ENCODE measurements around the gene DOCK1. TPM values are rescaled to one million over a fixed set of nuclear protein-coding genes. Genes with fewer than 3 reads are reported as not detected.

Gene DOCK1
- total RNA-seq, 1 experiment from 2014 or later: not detected

DNA sequence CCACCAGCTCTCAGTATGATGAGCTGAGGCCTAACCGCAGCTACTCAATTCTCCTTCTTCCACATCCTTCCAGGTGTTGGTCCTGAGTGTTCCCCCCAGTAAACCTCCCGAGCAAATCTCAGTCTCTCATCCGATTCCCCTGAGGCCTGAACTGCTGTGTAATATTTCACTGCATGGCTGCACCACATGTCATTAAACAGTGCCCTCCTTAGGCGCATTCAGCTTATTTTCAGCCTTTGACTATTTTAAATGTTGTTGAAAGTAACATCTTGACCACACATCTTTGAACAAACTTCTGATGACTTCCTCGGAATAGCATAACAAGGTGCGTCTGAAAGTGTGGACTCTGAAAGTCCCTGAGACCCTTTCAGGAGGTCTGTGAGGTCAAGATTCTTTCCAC lies 581.1 kb downstream of the DOCK1 start:
- Histone ChIP-seq H3K36me3 (ENCODE audit: insufficient read depth, low read length) (no peaks in the 10 kb centered on the region), H3K27me3 (ENCODE audit: low read length) (no peaks in the 10 kb centered on the region), H3K79me2 (ENCODE audit: low read length) (no peaks in the 10 kb centered on the region), H3K4me3 (ENCODE audit: low read length) (no peak overlapping the region), H4K20me1 (ENCODE audit: insufficient read depth, low read depth, low read length) (no peaks in the 10 kb centered on the region), H3K9me3 (ENCODE audit: low read length) (no peaks in the 10 kb centered on the region), H3K4me1 (ENCODE audit: low read length) (no peaks in the 10 kb centered on the region), H3K9ac (ENCODE audit: low read length) (no peak overlapping the region), H3K4me2 (ENCODE audit: low read depth, low read length, poor library complexity, severe bottlenecking) (no peak overlapping the region), H3K9me2 (replicated peaks; ENCODE audit: insufficient read depth, low read length) (no peaks in the 10 kb centered on the region), H2AFZ (ENCODE audit: low read length) (no peak overlapping the region), H3K27ac (ENCODE audit: low read length) (no peak overlapping the region)
- DNase-seq: no peak

DNA sequence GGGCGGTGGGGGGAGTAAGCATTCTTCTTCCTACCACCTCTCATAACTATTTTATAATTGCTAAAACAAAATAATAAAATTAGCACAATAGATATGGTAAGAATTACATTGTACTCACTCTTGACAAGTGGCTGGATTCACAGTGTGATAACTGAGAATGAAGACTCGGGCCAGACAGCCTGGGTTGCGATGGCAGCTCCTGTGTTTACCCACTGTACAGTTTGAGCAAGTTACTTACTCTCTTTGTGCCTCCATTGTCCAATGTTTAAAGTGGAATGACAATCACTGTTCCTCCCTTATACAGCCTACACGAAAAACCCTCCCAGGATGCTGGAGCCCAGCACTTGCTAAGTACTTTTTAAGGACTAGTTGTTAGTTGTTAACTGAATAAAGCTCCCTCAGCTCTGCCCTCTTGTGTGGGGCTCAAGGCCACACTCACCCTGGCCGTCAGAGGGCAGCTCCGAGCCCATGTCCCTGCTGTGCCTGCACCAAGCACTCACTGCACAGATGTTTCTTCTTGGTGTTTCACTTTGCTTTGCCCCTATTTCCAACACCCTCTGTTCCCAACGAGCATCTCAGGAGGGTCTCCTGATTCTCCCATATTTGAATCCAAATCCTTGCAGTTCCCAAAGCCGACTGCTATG lies 587.5 kb downstream of the DOCK1 start:
- H3K4me2 ChIP-seq (ENCODE audit: low read depth, low read length, poor library complexity, severe bottlenecking): no peak overlapping the region
- H3K9ac ChIP-seq (ENCODE audit: low read length): no peak overlapping the region
- no peaks in the 10 kb centered on the region for H3K36me3 ChIP-seq (ENCODE audit: insufficient read depth, low read length)
- no peaks in the 10 kb centered on the region for H4K20me1 ChIP-seq (ENCODE audit: insufficient read depth, low read depth, low read length)
- no peaks in the 10 kb centered on the region for H3K9me2 ChIP-seq (replicated peaks; ENCODE audit: insufficient read depth, low read length)
- H3K27me3 ChIP-seq (ENCODE audit: low read length): no peaks in the 10 kb centered on the region
- DNase-seq: peak; percentile 53
- no peaks in the 10 kb centered on the region for H3K4me1 ChIP-seq (ENCODE audit: low read length)
- no peak overlapping the region for H3K27ac ChIP-seq (ENCODE audit: low read length)
- H3K9me3 ChIP-seq (ENCODE audit: low read length): no peaks in the 10 kb centered on the region
- H3K4me3 ChIP-seq (ENCODE audit: low read length): no peak overlapping the region
- H2AFZ ChIP-seq (ENCODE audit: low read length): no peak overlapping the region
- no peaks in the 10 kb centered on the region for H3K79me2 ChIP-seq (ENCODE audit: low read length)

DNA sequence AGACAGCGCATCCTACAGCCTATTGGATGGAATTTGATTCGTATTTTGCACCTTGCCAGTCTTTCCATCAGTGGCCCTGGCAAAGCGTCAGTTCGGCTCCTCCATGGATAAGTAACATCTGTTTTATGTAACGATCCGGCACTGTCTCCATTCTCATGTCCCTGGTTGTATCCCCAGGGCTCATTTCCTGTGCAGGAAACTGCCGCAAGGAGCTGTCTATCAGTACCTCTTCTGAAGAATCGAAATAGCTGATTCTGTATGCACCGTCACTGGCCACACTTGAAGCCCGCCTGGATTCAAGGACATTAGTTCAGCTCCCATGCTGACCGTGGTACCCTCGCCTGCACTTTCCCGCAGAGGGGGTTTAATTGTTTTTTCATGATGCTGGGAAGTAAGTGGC lies 590.8 kb downstream of the DOCK1 start:
- Histone ChIP-seq H4K20me1 (ENCODE audit: insufficient read depth, low read depth, low read length) (no peaks in the 10 kb centered on the region), H2AFZ (ENCODE audit: low read length) (no peak overlapping the region), H3K27ac (ENCODE audit: low read length) (no peak overlapping the region), H3K4me1 (ENCODE audit: low read length) (no peaks in the 10 kb centered on the region), H3K27me3 (ENCODE audit: low read length) (no peaks in the 10 kb centered on the region), H3K4me2 (ENCODE audit: low read depth, low read length, poor library complexity, severe bottlenecking) (no peak overlapping the region), H3K9ac (ENCODE audit: low read length) (no peak overlapping the region), H3K9me2 (replicated peaks; ENCODE audit: insufficient read depth, low read length) (no peaks in the 10 kb centered on the region), H3K4me3 (ENCODE audit: low read length) (no peak overlapping the region), H3K9me3 (ENCODE audit: low read length) (no peaks in the 10 kb centered on the region), H3K79me2 (ENCODE audit: low read length) (no peaks in the 10 kb centered on the region), H3K36me3 (ENCODE audit: insufficient read depth, low read length) (no peaks in the 10 kb centered on the region)
- DNase-seq: no peak

DNA sequence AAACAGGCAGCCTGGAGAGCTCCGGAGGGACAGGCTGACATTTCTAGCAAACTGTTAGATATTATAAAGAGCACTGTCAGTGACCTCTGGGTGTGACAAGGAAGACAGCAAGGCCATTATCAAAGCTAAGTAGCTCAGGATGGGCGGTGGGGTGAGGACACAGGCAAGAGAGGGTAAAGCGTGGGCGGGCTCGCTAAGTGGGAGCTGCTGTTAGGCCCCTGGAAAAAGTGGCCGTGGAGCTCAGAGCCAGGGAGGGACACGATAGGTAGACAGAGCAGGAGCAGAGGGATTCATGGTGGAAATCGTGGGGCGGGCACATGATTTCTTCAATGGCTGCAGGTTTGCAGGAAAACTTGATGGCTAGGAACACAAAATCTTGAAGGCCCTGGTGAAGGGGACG lies 592.5 kb downstream of the DOCK1 start:
- no peaks in the 10 kb centered on the region for H3K79me2 ChIP-seq (ENCODE audit: low read length)
- H3K4me3 ChIP-seq (ENCODE audit: low read length): no peak overlapping the region
- no peak overlapping the region for H3K4me2 ChIP-seq (ENCODE audit: low read depth, low read length, poor library complexity, severe bottlenecking)
- no peaks in the 10 kb centered on the region for H4K20me1 ChIP-seq (ENCODE audit: insufficient read depth, low read depth, low read length)
- H3K9ac ChIP-seq (ENCODE audit: low read length): no peak overlapping the region
- H3K9me2 ChIP-seq (replicated peaks; ENCODE audit: insufficient read depth, low read length): no peaks in the 10 kb centered on the region
- H3K36me3 ChIP-seq (ENCODE audit: insufficient read depth, low read length): no peaks in the 10 kb centered on the region
- no peaks in the 10 kb centered on the region for H3K27me3 ChIP-seq (ENCODE audit: low read length)
- H3K4me1 ChIP-seq (ENCODE audit: low read length): no peaks in the 10 kb centered on the region
- H2AFZ ChIP-seq (ENCODE audit: low read length): no peak overlapping the region
- no peak overlapping the region for H3K27ac ChIP-seq (ENCODE audit: low read length)
- H3K9me3 ChIP-seq (ENCODE audit: low read length): no peaks in the 10 kb centered on the region
- DNase-seq: no peak

DNA sequence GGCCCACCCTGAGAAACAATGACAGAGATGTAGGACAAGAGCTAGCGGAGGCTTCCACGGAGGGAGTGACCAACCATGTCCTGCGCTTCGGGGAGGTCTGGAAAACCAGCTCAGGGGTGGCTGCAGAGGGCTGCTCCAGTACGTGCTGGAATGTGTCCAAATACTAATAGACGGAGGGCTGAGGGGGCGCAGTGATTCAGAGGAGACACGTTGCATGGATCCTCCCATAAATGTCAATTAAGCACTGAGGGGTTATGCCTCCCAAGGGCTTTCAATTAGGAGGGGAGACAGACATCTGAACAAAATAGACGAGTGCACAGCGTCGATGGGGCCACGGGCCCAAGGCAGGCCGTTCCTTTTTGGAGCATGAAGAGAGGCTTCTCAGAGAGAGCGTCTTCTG lies 592.9 kb downstream of the DOCK1 start:
- Histone ChIP-seq H3K4me3 (ENCODE audit: low read length) (no peak overlapping the region), H3K4me2 (ENCODE audit: low read depth, low read length, poor library complexity, severe bottlenecking) (no peak overlapping the region), H3K27ac (ENCODE audit: low read length) (no peak overlapping the region), H2AFZ (ENCODE audit: low read length) (no peak overlapping the region), H4K20me1 (ENCODE audit: insufficient read depth, low read depth, low read length) (no peaks in the 10 kb centered on the region), H3K9me2 (replicated peaks; ENCODE audit: insufficient read depth, low read length) (no peaks in the 10 kb centered on the region), H3K9me3 (ENCODE audit: low read length) (no peaks in the 10 kb centered on the region), H3K27me3 (ENCODE audit: low read length) (no peaks in the 10 kb centered on the region), H3K4me1 (ENCODE audit: low read length) (no peaks in the 10 kb centered on the region), H3K9ac (ENCODE audit: low read length) (no peak overlapping the region), H3K79me2 (ENCODE audit: low read length) (no peaks in the 10 kb centered on the region), H3K36me3 (ENCODE audit: insufficient read depth, low read length) (no peaks in the 10 kb centered on the region)
- no peak for DNase-seq

DNA sequence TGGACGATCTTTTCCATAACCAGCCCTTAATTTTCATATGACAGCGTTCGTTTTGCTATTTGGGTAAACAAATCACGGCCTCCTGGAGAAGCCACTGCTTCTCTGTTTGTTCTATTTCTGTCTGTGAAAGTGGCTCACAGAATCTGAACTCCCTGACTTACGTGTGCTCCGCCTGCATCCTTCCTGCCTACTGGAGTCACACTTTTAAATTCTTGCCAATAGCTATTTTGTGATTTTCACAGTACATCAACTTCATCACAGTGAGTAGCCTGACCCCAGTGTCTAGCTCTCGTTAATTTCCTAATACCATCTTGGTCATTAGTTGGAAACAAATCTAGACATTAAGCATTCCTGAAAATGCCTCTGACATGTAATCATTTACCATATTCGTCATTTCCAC lies 594.9 kb downstream of the DOCK1 start:
- no peaks in the 10 kb centered on the region for H3K36me3 ChIP-seq (ENCODE audit: insufficient read depth, low read length)

More for the DNA sequence above, 594.9 kb downstream of the DOCK1 start:
- Histone ChIP-seq H3K79me2 (ENCODE audit: low read length) (no peaks in the 10 kb centered on the region), H3K4me3 (ENCODE audit: low read length) (no peak overlapping the region), H3K9me3 (ENCODE audit: low read length) (no peaks in the 10 kb centered on the region), H3K9ac (ENCODE audit: low read length) (no peak overlapping the region), H4K20me1 (ENCODE audit: insufficient read depth, low read depth, low read length) (no peaks in the 10 kb centered on the region), H2AFZ (ENCODE audit: low read length) (no peak overlapping the region), H3K27me3 (ENCODE audit: low read length) (no peaks in the 10 kb centered on the region), H3K27ac (ENCODE audit: low read length) (no peak overlapping the region), H3K4me1 (ENCODE audit: low read length) (no peaks in the 10 kb centered on the region), H3K9me2 (replicated peaks; ENCODE audit: insufficient read depth, low read length) (no peaks in the 10 kb centered on the region), H3K4me2 (ENCODE audit: low read depth, low read length, poor library complexity, severe bottlenecking) (no peak overlapping the region)
- no peak for DNase-seq

Other genes with a start within 250 kb of the DOCK1 start
- gene C10orf90, start 234.7 kb upstream of the DOCK1 start, total RNA-seq (2014; rRNA removed; shearing (Covaris generic); ENCODE audit: low replicate concordance): not detected in 2 replicates

Measured in Karpas-422 (cell line).